ENCODE data around the gene ABR.
"Not testable (repeated sequence)": the region's sequence is repeated elsewhere in the genome, so short reads cannot be mapped to it uniquely, and the experiment has no call there.

The ABR gene

GRCh38 chr17:1095090-1095852, 84.5 kb downstream of the ABR start:
- DNase-seq (ENCODE audit: low spot score), result no peak

GRCh38 chr17:1094591-1094990, 85.2 kb downstream of the ABR start:
- no peak for DNase-seq (ENCODE audit: low spot score)

GRCh38 chr17:1091900-1092299, 87.9 kb downstream of the ABR start:
- no peak for DNase-seq (ENCODE audit: low spot score)

- DNase-seq (ENCODE audit: low spot score), result no peak
Measured at GRCh38 chr17:1091190-1091534, 88.6 kb downstream of the ABR start.

GRCh38 chr17:1090465-1091189, 89.2 kb downstream of the ABR start:
- no peak for DNase-seq (ENCODE audit: low spot score)

GRCh38 chr17:1089915-1090314, 89.9 kb downstream of the ABR start:
- no peak for DNase-seq (ENCODE audit: low spot score)

- peak; percentile 52 for DNase-seq (ENCODE audit: low spot score)
Measured at GRCh38 chr17:1087381-1088241, 92.2 kb downstream of the ABR start.

GRCh38 chr17:1083451-1084187, 96.2 kb downstream of the ABR start:
- no peak for DNase-seq (ENCODE audit: low spot score)

GRCh38 chr17:1082579-1082978, 97.2 kb downstream of the ABR start:
- no peak for DNase-seq (ENCODE audit: low spot score)

GRCh38 chr17:1078831-1079561, 100.8 kb downstream of the ABR start:
- DNase-seq (ENCODE audit: low spot score), result no peak

- DNase-seq (ENCODE audit: low spot score), result no peak
Measured at GRCh38 chr17:1077986-1078711, 101.6 kb downstream of the ABR start.

GRCh38 chr17:1077581-1077985, 102.2 kb downstream of the ABR start:
- DNase-seq (ENCODE audit: low spot score), result no peak

GRCh38 chr17:1076982-1077302, 102.8 kb downstream of the ABR start:
- DNase-seq (ENCODE audit: low spot score), result no peak

GRCh38 chr17:1076299-1076981, 103.3 kb downstream of the ABR start:
- DNase-seq (ENCODE audit: low spot score), result no peak

- no peak for DNase-seq (ENCODE audit: low spot score)
Measured at GRCh38 chr17:1074886-1075605, 104.7 kb downstream of the ABR start.

- not testable (repeated sequence) for DNase-seq (ENCODE audit: low spot score)
Measured at GRCh38 chr17:1073963-1074625, 105.7 kb downstream of the ABR start.

GRCh38 chr17:1073241-1073962, 106.4 kb downstream of the ABR start:
- DNase-seq (ENCODE audit: low spot score), result no peak

- DNase-seq (ENCODE audit: low spot score), result no peak
Measured at GRCh38 chr17:1072551-1072961, 107.2 kb downstream of the ABR start.
